ENCODE data around the gene IFNA1. TPM values are rescaled to one million over a fixed set of nuclear protein-coding genes. Genes with fewer than 3 reads are reported as not detected.
"Not testable (repeated sequence)": the region's sequence is repeated elsewhere in the genome, so short reads cannot be mapped to it uniquely, and the experiment has no call there.

IFNA1 gene
- total RNA-seq, 1 experiment from 2014 or later = not detected

DNA sequence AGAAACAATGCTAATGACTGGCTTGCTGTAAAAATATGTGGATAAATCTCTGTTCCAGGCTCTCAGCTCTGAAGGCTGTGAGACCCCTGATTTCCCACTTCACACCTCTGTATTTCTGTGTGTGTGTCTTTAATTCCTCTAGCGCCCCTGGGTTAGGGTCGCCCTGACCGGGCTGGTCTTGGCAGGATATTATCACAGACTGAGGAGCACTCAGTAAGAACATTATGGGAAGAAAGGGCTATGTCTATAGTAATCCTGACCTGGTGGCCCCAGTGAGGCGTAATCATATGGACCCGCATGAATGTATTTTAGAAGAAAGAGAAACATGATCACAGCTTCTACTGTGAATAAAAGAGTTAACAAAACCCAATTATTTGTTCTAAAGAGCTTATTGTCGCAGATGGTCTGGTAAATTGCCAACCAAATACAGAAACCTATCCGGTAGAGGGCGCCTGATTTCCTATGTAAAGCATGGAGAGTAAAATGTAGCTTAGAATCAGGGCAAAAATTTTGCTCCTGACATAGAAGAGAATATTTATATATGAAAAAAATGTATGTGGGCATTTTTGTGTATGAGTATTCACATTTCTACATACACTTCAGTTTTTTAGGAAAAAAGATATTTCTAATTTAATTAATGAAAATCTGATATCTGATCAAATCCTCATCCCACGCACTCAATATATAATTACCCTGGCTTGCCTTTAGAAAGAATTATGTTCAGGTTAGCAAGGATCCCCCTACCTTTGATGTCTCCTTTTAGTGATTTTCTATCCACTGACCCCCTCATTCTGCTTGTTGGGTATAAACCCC lies 5.8 kb upstream of the IFNA1 start:
- in situ Hi-C loops (cut with HindIII; ENCODE audit: low pct_unique_long_range_greater_than_20kb, low sequenced_read_pairs) = no loop called here
- peak; percentile 71 for DNase-seq (ENCODE audit: low read depth, low spot score)

DNA sequence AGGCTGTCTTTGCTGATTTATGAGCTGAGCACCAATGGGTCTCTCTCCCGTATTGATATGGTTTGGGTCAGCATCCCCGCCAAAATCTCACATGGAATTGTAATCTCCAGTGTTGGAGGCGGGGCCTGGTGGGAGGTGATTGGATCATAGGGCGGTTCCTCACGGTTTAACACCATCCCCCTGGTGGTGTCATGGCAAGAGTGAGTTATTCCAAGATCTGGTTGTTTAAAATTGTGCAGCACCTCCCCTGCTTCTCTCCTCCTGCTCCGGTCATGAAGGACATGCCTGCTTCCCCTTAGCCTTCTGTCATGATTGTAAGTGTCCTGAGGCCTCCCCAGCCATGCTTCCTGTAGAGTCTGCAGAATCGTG lies 5.2 kb upstream of the IFNA1 start:
- in situ Hi-C loops (cut with HindIII; ENCODE audit: low pct_unique_long_range_greater_than_20kb, low sequenced_read_pairs) = not testable (repeated sequence)
- peak; percentile 13 for DNase-seq (ENCODE audit: low read depth, low spot score)

DNA sequence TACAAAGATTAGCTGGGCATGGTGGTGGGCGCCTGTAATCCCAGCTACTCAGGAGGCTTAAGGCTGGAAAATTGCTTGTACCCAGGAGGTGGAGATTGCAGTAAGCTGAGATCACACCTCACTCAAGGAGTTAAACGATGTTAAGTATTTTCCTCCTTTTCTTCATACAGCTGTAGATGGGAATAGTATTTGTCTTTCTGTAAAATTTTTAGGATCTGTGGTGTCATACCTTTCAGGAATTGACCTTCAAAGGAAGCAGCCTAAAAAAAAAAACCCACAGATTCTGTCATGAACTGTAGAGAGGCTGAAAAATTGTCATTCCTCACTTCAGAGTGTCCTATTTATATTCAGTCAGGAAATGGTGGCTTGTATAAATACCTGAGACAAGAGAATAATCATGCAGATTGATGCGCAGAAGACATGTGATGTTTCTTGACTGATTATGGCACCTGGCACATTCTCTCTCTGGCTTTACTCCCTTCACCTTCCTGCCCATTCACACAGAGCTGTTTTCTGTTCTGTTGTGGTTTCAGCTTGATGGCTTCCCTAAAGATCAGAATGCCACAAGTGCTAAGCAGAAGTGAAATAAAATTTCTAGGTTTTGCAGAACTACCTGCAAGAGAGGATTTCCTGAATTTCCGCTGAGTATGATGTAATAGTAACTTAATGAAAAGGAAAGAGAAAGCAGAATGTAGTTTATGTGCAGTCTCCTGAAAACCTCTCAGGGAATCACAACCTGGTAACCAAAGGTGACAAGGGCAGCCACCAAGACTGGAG lies 3.8 kb downstream of the IFNA1 start:
- in situ Hi-C loops (cut with HindIII; ENCODE audit: low pct_unique_long_range_greater_than_20kb, low sequenced_read_pairs) = no loop called here
- no peak for DNase-seq (ENCODE audit: low read depth, low spot score)

DNA sequence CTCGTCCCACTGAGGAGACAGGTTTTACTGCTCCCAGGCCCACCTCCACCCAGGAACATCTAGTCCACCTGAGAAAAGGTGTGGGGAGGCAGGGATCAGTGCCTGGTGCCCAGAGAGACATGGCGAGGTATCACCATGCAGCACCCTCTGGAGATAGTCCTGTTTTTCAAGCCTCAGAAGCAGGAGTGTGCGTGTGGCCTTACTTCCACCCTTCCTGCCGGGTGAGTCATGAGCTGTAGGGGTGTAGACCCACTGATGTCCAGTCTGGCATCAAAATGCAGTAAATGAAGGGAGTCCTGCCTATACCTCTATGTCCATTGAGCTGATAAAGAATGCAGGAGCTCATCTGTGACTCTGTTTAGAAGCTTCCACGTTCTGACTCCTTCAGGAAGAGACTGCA lies 9.1 kb downstream of the IFNA1 start:
- in situ Hi-C loops (cut with HindIII; ENCODE audit: low pct_unique_long_range_greater_than_20kb, low sequenced_read_pairs); DNase-seq (ENCODE audit: low read depth, low spot score): not testable (repeated sequence)

DNA sequence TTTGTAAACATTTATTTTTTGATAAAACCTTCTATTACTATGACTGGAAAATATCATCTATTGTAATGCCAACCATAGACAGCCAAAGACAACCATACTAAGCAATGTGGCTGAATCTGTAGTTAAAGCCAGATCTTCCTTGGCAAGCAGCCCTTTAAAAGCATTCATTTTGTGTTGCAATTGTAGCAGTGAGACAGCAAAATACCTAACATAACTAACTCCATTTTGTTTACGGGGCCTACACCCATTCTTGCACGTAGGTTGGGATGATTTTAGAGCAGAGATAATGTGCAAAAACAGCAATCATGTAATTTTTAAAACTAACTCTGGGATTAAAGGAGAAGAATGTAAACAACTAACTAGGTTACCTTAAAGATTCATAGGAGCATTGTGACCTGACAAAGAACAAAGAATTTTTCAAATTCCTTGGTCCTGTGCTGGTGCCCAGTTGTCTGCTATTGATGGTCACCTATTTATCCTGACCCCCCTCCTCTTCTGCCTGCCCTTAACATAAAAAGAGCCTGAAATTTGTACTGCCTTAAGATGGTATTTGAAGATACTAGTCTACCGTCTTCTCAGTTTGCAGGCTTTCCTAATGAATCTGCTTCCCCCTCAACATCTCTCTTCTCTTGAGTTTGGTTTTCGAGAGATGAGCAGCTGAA lies 10.6 kb downstream of the IFNA1 start:
- in situ Hi-C loops (cut with HindIII; ENCODE audit: low pct_unique_long_range_greater_than_20kb, low sequenced_read_pairs) = no loop called here
- no peak for DNase-seq (ENCODE audit: low read depth, low spot score)

DNA sequence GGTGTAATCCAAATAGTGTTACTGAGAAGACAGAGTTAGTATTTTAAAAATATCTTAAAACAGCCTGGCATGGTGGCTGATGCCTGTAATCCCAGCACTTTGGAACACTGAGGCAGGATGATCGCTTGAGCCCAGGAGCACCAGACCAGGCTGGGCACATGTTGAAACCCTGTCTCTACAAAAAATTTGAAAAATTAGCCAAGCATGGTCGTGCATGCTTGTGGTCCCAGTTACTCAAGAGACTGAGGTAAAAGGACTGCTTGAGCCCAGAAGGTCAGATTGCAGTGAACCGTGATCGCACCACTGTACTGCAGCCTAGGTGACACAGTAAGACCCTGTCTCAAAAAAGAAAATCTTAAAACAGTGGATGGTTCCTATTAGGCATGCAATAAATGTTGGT lies 12.4 kb downstream of the IFNA1 start:
- in situ Hi-C loops (cut with HindIII; ENCODE audit: low pct_unique_long_range_greater_than_20kb, low sequenced_read_pairs) = no loop called here
- no peak for DNase-seq (ENCODE audit: low read depth, low spot score)

DNA sequence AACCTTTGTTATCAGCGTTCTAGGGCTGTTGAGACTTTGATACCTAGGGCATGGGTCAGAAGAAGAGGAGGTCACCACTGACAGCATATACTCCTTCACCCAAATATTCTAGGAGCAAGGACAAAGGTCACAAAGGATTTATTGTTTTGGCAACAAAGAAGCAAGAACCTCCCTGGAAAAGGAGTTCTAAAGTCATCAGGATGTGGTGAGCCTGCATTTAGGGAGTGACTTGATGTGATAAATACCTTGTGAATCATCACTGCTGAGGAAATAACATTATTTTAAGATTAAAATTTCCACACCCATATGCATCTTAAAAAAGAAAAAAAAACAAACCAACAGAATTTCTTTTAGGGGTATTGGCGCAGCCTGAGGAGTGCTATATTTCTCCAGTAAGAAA lies 13.9 kb downstream of the IFNA1 start:
- no peak for DNase-seq (ENCODE audit: low read depth, low spot score)
- in situ Hi-C loops (cut with HindIII; ENCODE audit: low pct_unique_long_range_greater_than_20kb, low sequenced_read_pairs) = no loop called here

DNA sequence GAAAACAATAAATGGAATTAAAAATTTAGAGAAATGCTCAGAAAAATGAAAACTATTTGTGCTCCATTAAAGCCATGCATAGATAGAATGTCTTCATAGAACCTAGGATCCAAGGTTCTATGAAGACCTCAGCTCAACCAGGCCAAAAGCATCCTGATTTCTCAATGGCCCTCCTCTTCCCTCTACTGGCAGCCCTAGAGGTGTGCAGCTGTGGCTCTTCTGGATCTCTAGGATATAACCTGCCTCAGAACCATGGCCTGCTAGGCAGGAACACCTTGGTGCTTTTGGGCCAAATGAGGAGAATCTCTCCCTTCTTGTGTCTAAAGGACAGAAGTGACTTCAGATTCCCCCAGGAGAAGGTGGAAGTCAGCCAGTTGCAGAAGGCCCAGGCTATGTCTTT lies 15.1 kb downstream of the IFNA1 start:
- DNase-seq (ENCODE audit: low read depth, low spot score) = no peak
- in situ Hi-C loops (cut with HindIII; ENCODE audit: low pct_unique_long_range_greater_than_20kb, low sequenced_read_pairs) = no loop called here

DNA sequence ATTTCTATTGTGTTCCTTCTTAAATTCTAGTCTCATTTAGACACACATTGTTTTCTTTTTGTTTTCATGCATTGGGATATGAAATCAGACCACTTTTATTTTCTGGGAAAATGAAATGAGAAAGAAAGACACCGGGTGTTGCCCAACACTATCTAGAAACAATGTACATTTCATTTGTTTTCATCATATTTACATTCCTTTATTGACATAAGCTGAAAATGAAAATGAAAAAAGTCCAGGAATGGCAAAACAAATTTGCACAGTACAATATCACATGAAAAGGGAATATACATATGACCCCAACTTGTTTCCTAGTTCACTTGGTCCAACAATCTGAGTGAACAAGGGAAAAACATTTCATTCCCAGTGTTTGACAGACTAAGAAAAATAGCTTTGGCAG lies 21.1 kb downstream of the IFNA1 start:
- in situ Hi-C loops (cut with HindIII; ENCODE audit: low pct_unique_long_range_greater_than_20kb, low sequenced_read_pairs) = no loop called here
- no peak for DNase-seq (ENCODE audit: low read depth, low spot score)

DNA sequence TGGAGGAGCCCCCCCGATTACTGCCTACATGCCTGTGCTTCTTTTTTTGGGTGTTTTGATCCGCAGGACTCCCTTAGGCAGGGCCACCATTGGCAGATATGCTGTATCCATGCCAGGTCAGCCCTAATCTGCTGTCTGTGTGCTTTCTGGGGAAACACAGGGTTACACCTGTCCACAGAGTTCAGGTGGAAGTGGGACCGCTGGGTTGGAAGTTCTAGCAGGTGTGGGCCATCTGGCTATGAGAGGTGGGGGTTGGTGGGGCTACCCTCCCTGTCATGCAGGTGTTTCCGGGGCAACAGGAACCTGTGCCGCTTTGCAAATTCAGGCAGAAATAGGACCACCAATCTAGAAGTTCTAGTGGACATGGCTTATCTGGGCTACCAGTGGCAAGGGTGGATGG lies 24.9 kb downstream of the IFNA1 start:
- DNase-seq (ENCODE audit: low read depth, low spot score) = no peak
- in situ Hi-C loops (cut with HindIII; ENCODE audit: low pct_unique_long_range_greater_than_20kb, low sequenced_read_pairs) = no loop called here

DNA sequence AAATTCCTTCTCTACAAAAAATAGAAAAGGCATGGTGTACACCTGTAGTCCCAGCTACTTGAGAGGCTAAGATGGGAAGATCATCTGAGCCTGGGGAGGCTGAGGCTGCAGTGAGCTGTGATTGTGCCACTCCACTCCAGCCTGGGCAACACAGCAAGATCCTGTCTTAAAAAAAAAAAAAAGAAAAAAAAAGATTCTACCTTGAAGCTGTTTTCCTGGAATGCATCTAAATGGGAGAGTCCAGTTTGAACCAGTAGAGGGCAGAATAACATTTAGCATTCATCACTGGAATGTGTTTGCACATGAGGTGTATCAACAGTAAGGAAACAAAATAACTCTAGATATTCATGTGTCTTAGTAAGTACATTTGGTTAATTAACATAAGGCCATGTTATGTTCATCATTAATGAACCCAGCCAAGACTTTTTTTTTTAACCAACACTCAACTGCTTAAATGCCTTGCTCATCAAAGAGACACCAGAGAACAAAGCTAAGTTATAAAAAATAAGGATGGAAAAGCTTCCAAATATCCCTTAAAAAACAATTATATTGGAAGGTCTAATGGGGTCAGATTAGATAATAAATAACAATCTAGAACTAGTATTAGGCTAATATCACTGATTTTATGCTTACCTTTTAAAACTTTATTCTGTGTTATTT lies 25.8 kb downstream of the IFNA1 start:
- no peak for DNase-seq (ENCODE audit: low read depth, low spot score)
- in situ Hi-C loops (cut with HindIII; ENCODE audit: low pct_unique_long_range_greater_than_20kb, low sequenced_read_pairs) = no loop called here

DNA sequence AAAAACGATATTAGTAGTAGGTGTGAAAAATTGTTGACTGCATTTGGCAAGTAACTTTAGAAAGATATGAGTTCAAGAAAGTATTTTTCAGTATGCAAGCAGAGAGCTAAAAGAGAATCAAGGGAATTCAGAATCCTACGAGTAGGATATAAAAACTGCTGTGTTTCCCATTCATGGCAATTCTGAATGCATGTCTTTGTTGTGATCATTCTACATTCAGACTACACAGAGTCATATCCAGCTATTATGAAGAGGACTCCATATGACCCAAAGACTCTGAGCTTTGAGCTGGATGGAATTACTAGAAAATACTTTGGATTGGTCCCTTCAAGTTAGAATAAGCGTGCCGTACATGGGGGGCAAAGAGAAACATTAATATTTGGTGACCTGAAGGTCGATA lies 29.9 kb downstream of the IFNA1 start:
- DNase-seq (ENCODE audit: low read depth, low spot score) = no peak
- in situ Hi-C loops (cut with HindIII; ENCODE audit: low pct_unique_long_range_greater_than_20kb, low sequenced_read_pairs) = no loop called here

DNA sequence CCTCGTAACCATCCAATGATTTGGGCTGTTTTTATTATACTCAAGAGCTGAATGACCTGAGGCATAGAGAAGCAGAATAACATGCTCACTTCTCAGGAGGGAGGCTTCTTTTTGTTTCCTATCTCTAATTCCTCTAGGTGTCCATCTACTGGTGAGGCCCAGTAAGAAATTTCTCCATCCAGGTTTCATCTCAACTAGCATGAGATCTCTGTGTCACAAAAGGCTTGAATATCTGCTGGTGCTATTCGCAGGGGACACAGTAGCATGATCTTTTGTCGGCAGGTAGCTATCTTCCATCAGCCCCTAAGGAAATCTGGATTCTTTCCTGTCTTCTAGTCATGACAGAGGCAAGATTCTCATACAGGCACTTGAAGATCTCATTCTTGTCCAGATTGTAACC lies 33.0 kb downstream of the IFNA1 start:
- in situ Hi-C loops (cut with HindIII; ENCODE audit: low pct_unique_long_range_greater_than_20kb, low sequenced_read_pairs) = no loop called here
- DNase-seq (ENCODE audit: low read depth, low spot score) = no peak

DNA sequence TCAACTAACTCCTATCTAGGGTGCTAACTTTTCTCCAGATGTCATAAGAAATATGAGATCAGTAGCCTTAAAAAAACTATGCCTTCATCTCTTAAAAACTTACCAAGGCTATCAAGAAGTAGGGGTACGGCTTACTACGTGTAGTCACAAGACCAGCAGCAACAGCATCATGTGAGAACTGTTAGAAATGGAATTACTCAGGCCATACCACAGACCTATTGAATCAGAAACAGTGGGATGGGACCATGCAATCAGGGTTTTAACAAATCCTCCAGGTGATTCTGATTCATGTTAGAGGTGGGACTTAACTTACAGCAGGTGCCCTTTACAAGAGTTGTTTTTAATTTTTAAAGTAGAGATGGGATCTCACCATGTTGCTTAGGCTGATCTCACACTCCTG lies 37.2 kb downstream of the IFNA1 start:
- in situ Hi-C loops (cut with HindIII; ENCODE audit: low pct_unique_long_range_greater_than_20kb, low sequenced_read_pairs) = no loop called here
- no peak for DNase-seq (ENCODE audit: low read depth, low spot score)

DNA sequence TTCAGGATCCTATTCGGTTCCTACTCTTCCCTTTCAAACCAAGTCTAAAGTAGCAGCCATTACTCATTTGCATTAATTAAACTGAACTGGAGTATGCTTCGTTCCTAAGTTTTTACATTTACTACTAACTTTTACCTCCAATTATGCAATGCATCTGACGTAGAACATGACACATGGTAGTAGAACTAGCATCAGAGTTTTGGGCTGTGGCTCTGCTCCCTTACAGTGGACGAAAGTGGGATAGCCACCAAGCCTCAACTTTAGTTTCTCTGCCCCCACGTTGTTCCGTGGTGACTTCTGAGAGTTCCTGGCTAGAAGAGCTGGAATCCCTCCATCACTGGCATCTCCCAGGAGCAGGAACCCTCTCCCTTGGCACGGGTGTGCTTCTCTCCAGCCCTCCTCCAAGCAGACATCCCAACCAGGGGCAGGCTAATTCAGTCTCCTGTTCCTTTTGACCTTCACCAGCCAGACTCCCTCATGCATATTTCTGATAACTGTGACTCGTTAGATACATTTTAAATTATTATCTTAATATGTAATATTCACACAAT lies 39.0 kb downstream of the IFNA1 start:
- in situ Hi-C loops (cut with HindIII; ENCODE audit: low pct_unique_long_range_greater_than_20kb, low sequenced_read_pairs) = no loop called here
- DNase-seq (ENCODE audit: low read depth, low spot score) = no peak

DNA sequence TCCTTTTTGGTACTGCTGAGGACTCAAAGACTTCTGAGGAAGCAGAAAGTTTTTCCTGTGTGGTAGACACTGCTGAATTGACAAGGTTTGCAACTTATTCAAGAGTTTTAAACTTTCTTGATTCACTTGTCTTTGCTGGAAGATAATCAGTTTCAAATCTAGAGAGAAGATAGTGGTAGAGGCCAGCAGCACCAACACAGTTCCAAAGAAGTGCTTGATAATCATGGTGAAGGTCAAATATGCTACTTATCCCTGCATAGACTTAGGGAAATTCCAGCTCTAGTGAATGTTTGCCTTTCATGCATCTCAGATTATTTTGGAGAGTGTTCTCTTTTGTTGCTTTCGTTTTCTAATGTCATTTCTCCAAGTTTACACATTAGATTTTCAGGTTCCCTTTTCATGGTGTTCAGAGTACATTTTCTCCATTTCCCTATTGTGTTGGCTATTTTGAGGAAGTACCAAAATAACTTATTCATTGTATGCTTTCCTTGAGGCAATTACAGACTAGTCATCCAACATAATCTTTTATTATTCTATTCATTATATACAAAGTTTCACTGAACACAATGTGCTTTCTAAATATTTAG lies 41.3 kb downstream of the IFNA1 start:
- in situ Hi-C loops (cut with HindIII; ENCODE audit: low pct_unique_long_range_greater_than_20kb, low sequenced_read_pairs) = no loop called here
- DNase-seq (ENCODE audit: low read depth, low spot score) = no peak

DNA sequence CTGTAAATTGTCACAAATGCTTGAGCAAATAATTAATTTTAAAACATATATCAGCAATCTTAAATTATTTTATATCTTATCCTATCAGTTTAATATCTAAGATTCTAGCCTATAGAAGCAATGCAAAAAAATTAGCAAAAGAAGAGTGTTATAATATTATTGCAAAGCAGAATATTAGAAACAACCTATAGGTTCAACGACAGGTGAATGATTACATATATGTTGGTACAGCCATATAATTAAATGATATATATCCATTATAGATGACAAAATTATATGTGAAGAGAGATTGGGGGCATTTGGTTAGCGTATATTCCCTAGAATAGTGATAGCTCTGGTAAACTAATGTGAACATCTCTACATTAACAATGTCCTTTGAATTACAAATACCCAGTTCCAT lies 42.0 kb downstream of the IFNA1 start, which contains the start of gene IFNE:
Gene IFNE, minus strand, starts transcription at position 101 of the 400 bp plus-strand sequence. CDS start 619 bp downstream, outside the sequence.
- in situ Hi-C loops (cut with HindIII; ENCODE audit: low pct_unique_long_range_greater_than_20kb, low sequenced_read_pairs) = no loop called here

More for the DNA sequence above, 42.0 kb downstream of the IFNA1 start, which contains the start of gene IFNE:
- DNase-seq (ENCODE audit: low read depth, low spot score) = no peak

All from SK-MEL-5 (cell line).